NCI-H1105 treated with DMSO at 0.1 percent for 48 hours (cell line): ENCODE data around the gene PTGS2.

Experiments used
- DNase-seq: peaks from one replicate; lab custom pipeline; 2025; lab: John Stamatoyannopoulos, UW

The PTGS2 gene

GRCh38 chr1:186680245-186681061 is at the start of gene PTGS2:
TSS of gene PTGS2 (minus strand) at chr1:186680423. CDS start at chr1:186680290, 133 bp downstream.
- peak; percentile 81 for DNase-seq

GRCh38 chr1:186722711-186723309 is 42.6 kb upstream of the PTGS2 start:
- DNase-seq: no peak

GRCh38 chr1:186717286-186717685 is 37.1 kb upstream of the PTGS2 start:
- DNase-seq: no peak

- DNase-seq: no peak
These were observed 35.9 kb upstream of the PTGS2 start for GRCh38 chr1:186715887-186716809.

- no peak for DNase-seq
These were observed 30.5 kb upstream of the PTGS2 start for GRCh38 chr1:186710696-186711095.

- no peak for DNase-seq
These were observed 28.5 kb upstream of the PTGS2 start for GRCh38 chr1:186708694-186709097.

- DNase-seq: no peak
These were observed 23.1 kb upstream of the PTGS2 start for GRCh38 chr1:186703209-186703766.

GRCh38 chr1:186700722-186701121 is 20.5 kb upstream of the PTGS2 start:
- DNase-seq: no peak

- no peak for DNase-seq
These were observed 19.3 kb upstream of the PTGS2 start for GRCh38 chr1:186699519-186699918.

- no peak for DNase-seq
These were observed 9.7 kb upstream of the PTGS2 start for GRCh38 chr1:186689907-186690306.

- no peak for DNase-seq
These were observed 9.2 kb upstream of the PTGS2 start for GRCh38 chr1:186689376-186689775.

- DNase-seq: no peak
These were observed 3.6 kb upstream of the PTGS2 start for GRCh38 chr1:186683652-186684410.

GRCh38 chr1:186682736-186683135 is 2.5 kb upstream of the PTGS2 start:
- DNase-seq: no peak

- DNase-seq: no peak
These were observed 1.6 kb upstream of the PTGS2 start for GRCh38 chr1:186681801-186682200.

- no peak for DNase-seq
These were observed 898 bp upstream of the PTGS2 start for GRCh38 chr1:186681121-186681520.

GRCh38 chr1:186679924-186680244 is 339 bp downstream of the PTGS2 start:
- DNase-seq: no peak

- DNase-seq: no peak
These were observed 2.1 kb downstream of the PTGS2 start for GRCh38 chr1:186678155-186678554.

- no peak for DNase-seq
These were observed 7.6 kb downstream of the PTGS2 start for GRCh38 chr1:186672596-186672995.

- DNase-seq: no peak
These were observed 8.1 kb downstream of the PTGS2 start for GRCh38 chr1:186672131-186672530.

- no peak for DNase-seq
These were observed 8.9 kb downstream of the PTGS2 start for GRCh38 chr1:186671136-186671825.
